ENCODE results near the gene DCP2. TPM values are rescaled to one million over a fixed set of nuclear protein-coding genes. Genes with fewer than 3 reads are reported as not detected.

The DCP2 gene
- total RNA-seq, 4 donors from 2014 or later, result 11.3 to 45.5 (median 23.0) TPM

- Histone ChIP-seq H3K27ac (no peak overlapping the region), H3K4me1 (peaks cover 10% of the 10 kb centered on the region), H3K36me3 (no peaks in the 10 kb centered on the region), H3K27me3 (no peaks in the 10 kb centered on the region), H3K9me3 (no peaks in the 10 kb centered on the region), H3K4me3 (no peak overlapping the region)
- no peak for TF ChIP-seq POLR2AphosphoS5 (IDR thresholded peaks at IDR 0.05)
- no peak for TF ChIP-seq POLR2A (IDR thresholded peaks at IDR 0.05)
- TF ChIP-seq CTCF (IDR thresholded peaks at IDR 0.05), result no peak
- TF ChIP-seq EP300 (IDR thresholded peaks at IDR 0.05), result no peak
- 94% methylated on average over 6 of the region's 6 CpGs for WGBS
- DNase-seq (ENCODE audit: low spot score in 2 of 2), result no peak
These were observed 9.0 kb upstream of the DCP2 start for GRCh38 chr5:112967520-112968083.

GRCh38 chr5:112968411-112969106 is 8.0 kb upstream of the DCP2 start:
- no peak overlapping the region for H3K4me3 ChIP-seq
- no peaks in the 10 kb centered on the region for H3K36me3 ChIP-seq
- DNase-seq (ENCODE audit: low spot score in 2 of 2), result no peak
- H3K9me3 ChIP-seq, result no peaks in the 10 kb centered on the region
- 78% methylated on average over 5 of the region's 5 CpGs for WGBS
- H3K27ac ChIP-seq, result no peak overlapping the region
- H3K27me3 ChIP-seq, result no peaks in the 10 kb centered on the region
- no peak for TF ChIP-seq CTCF (IDR thresholded peaks at IDR 0.05)
- no peak for TF ChIP-seq POLR2A (IDR thresholded peaks at IDR 0.05)
- no peak for TF ChIP-seq EP300 (IDR thresholded peaks at IDR 0.05)
- TF ChIP-seq POLR2AphosphoS5 (IDR thresholded peaks at IDR 0.05), result no peak
- peaks cover 7% of the 10 kb centered on the region for H3K4me1 ChIP-seq

DNA sequence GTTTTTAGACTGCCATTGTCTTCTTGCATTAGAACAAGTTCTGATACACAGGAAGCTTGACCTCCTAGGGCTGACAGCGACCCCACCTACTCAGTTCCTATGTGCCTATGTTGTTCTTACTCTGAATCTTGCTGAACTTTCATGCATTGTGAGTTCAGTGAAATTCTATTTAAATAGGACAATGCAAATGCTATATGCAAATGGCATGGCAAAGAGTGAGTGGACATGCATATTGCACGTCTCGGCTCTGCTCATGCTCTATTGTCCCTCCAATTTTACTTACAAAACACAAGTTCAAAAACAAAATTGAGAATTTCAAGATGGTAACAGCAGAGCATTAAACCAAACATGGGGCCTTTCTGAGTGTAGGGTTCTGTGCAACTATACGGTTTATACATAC is 5.3 kb upstream of the DCP2 start:
- 97% methylated on average over 4 of the region's 4 CpGs for WGBS
- no peaks in the 10 kb centered on the region for H3K27me3 ChIP-seq
- no peak overlapping the region for H3K27ac ChIP-seq
- no peaks in the 10 kb centered on the region for H3K36me3 ChIP-seq
- no peak for DNase-seq (ENCODE audit: low spot score in 2 of 2)
- no peaks in the 10 kb centered on the region for H3K9me3 ChIP-seq
- no peak overlapping the region for H3K4me3 ChIP-seq
- peaks cover 18% of the 10 kb centered on the region for H3K4me1 ChIP-seq
- no peak for TF ChIP-seq CTCF (IDR thresholded peaks at IDR 0.05)
- no peak for TF ChIP-seq EP300 (IDR thresholded peaks at IDR 0.05)
- TF ChIP-seq POLR2A (IDR thresholded peaks at IDR 0.05), result no peak
- TF ChIP-seq POLR2AphosphoS5 (IDR thresholded peaks at IDR 0.05), result no peak

DNA sequence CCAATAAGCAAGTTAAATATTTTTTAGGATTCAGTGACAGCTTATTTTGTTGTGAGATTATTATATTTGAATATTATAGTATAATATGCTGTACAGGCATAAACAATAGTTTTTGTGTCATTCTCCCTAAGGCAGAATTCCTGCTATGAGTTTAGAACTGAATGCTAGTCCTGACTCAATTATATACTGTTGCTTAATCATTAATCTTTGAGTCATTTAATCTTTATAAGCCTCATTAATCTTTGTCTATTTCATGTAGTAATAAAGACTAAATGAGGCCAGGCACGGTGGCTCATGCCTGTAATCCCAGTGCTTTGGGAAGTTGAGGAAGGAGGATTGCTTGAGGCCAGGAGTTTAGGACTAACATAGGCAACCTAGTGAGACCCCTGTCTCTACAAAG is 3.6 kb upstream of the DCP2 start:
- 57% methylated on average over 1 of the region's 1 CpG for WGBS
- no peaks in the 10 kb centered on the region for H3K27me3 ChIP-seq

More for the DNA sequence above, 3.6 kb upstream of the DCP2 start:
- TF ChIP-seq EP300 (IDR thresholded peaks at IDR 0.05) (no peak), CTCF (IDR thresholded peaks at IDR 0.05) (no peak), POLR2AphosphoS5 (IDR thresholded peaks at IDR 0.05) (no peak), POLR2A (IDR thresholded peaks at IDR 0.05) (no peak)
- Histone ChIP-seq H3K36me3 (no peaks in the 10 kb centered on the region), H3K9me3 (no peaks in the 10 kb centered on the region), H3K4me1 (peaks cover 23% of the 10 kb centered on the region), H3K27ac (no peak overlapping the region), H3K4me3 (no peak overlapping the region)
- no peak for DNase-seq (ENCODE audit: low spot score in 2 of 2)

Measured in suprapubic skin (tissue), 4 donors.